Stimulated activated CD4-positive, alpha-beta T cell treated with anti-CD3 and anti-CD28 coated beads, TNF-alpha, amount 100 ng/mL, for 24 hours (primary cell): ENCODE data around the gene DOK1.

Experiments
- DNase-seq, 3 experiments: peaks; one replicate each; pipeline ENCODE4 v3.0.0-alpha.2; 2020; ENCODE audit warnings: low read depth in 3 of 3

DOK1 gene

DNA sequence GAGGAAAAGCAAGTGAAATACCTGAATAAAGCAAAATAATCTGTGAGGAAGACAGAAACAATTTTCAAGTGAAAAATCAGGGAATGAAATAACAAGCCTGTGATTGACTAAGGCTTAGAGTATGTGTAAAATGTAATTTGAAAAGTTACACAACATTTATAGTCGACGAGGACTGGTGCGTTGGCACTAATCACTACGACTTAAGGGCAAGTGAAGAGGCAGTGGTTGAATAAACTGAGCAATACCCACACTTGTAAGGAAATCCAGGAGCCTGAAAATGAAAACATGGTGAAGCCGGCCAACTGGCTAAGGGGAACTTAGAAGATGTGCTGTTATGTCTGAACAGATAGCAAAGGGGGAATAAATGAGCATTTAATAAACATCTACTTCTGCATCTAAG lies 13.4 kb downstream of the DOK1 start:
- DNase-seq, result no peak

DNA sequence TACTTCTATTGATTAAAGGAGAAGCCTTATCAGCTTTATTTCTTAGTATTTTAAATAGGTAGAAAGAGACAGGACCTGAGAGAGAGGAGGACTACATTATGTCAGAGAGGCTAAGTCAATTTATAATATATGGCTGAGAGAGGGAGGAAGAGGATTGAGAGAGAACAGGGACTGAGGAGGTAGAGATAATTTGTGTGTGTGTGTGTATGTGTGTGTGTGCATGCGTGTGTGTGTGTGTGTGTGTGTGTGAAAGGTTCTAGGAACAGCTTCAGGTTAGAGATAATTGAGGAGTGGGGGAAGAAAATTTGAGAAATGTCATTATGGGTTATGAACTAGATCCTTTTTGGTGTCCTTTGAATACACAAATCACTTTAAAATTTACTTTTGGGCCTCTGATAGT lies 15.2 kb downstream of the DOK1 start:
- no peak for DNase-seq

DNA sequence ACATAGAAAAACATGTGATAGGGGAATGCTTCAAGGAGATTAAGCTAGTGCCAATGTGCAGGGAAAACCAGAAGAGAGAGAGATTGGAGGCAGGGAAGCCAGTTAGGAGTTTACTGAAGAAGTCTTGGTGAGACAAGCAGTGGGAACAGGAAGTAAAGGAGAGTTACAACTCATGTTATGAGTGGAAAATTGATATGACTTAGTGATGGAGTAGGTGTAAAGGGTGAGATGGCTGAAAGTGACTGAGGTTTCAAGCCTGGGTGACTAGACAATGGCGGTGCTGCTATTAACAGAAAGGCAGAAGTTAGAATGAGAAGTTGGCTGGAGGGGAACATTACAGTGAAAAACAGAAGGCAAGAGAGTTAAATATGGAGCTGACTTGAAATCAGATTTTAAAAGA lies 16.5 kb downstream of the DOK1 start:
- DNase-seq, result no peak

DNA sequence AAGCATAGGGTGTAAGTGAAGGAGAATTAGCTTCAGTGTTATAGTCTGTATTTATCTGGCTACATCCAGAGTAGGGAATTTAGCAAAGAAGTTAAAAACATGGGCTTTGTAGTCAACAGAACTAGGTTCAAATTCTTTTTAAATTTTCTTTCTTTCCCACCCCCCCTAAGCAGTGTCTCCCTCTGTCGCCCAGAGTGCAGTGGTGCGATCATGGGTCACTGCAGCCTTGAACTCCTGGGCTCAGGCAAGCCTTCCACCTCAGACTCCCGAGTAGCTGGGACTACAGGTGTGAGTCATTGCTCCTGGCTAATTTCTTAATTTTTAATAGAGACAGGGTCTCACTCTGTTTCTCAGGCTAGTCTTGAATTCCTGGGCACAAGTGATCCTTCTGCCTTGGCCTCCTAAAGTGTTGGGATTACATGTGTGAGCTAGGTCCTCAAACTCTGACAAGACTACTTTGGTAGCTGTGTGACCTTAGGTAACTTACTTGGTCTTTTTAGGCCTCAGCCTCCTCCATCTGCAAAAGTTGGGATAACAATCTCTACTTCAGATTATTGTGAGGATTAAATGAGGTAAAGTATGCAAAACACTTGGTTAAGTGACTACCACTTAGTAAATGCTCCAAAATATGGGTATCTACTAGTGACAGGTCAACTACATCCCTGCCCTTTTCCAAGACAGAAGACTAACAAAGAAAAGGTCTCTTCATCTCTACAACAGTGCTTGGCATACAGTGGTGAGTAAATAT lies 17.8 kb downstream of the DOK1 start:
- DNase-seq, result no peak

DNA sequence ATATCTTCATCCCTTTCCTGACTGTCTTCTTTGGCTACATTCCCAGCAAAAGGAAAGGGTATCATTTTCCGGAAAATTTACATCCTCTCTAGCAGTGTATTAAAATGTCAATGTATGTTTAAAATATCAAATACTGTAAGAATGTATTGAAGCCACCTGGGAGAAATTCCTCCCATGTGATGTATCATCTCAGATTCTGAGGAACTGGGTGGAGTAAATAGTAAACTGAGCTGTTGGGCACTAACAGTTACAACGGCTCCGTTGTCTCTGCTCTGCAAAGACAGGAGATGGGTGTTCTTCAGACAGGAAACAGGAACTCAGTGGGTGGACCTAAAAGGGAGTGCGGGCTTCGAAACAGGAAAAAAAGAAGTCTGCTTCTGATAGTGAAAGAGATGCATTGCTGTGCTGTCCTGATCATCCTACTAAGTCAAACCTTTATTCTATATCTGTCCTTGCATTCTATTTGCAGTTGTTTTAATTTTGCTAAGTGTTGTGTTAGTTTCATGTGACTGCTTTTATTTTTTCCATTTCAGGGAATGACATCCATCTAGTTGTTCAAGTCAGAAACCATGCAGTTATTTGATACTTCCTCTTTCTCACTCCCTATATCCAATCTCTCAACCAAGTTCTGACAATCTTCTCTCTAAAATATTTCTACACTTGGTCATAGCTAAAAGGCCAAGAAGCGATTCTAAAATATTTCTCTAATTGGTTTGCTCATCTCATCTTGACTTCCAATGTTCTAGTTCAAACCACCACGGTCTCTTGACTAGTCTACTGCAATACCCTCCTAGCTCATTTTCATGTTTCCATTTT lies 19.4 kb downstream of the DOK1 start:
- no peak for DNase-seq

DNA sequence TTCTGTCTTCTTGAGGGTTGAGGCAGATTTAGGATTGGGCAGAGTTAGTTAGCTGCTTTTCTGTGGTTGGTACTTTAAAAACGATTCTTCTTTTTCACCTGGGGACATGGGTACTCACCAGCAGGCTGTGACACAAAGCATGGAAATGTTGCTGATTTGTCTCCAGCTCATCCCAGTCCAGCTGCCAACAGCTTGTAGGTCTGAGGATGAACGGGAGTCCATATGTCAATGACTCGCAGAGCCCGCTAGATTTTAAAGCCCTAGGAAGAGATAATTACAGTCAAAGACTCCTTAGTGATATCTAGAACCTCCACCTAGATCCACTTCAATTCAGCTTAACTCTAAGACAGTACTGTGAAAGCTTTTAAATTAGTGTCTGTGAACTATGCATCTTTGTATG lies 20.8 kb downstream of the DOK1 start:
- DNase-seq, result no peak

DNA sequence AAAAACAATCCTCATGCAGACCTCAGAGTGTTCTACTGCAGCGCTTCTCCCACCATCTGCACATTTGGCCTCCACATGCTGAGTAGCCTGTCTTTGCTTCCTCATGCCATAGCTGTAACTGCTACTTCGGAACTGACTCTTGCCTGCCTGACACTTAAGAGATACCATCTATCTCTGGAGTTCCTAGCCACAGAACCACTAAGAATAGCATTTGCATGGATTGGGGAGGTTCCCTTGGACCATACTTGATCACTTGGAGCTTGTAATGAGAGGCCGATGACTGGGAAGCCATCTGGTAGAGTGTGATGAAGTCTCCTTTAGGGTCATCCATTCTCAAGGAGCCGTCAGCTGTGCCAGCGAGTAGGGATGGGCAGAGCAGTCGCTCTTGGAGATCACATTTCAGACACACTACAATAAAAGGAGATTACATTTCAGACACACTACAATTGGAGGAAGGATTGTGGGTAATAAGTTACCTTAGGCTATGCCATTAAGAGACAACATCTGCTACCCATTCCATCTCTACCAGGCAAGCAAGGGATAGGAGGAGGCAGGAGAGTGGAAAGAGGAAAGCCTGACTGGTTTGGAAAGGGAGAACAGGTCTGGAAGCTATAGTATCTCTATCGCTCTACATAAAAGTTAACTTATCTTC lies 21.8 kb downstream of the DOK1 start:
- no peak for DNase-seq

DNA sequence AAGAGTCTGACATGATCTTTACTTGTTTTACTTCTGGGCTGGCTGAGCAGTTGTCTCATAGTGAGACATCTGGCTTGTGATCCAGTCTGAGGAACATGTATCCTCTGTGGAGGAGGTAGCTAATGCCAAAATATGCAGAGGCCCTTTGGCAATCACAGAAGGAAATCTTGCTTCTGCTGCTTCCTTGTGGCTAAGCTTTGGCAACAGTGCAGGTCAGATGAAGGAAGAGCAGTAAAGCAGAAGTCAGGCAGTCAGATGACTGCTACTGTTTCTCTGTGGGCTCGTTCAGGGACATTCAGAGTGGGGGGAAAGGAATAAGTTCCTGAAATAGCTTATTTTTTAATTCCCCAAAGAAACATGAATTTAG lies 22.3 kb downstream of the DOK1 start:
- no peak for DNase-seq

DNA sequence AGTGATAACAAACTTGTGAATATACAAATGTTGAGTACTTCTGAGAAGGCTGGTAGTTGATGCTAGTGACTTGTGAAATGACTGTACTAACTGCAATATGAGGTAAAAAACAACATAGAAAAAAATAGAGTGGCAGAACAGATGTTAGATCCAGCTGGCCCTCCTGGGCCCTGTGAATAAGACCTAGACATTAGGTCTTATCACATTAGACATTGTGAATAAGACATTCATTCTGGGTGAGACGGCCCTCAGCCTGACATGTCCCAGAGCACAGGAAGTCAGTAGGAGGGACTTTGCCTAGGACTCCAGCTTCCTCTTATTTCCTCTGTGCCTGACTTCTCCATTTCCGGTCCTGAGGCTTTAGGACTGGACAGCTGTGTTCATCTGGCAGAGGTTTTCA lies 22.9 kb downstream of the DOK1 start:
- DNase-seq, result no peak

DNA sequence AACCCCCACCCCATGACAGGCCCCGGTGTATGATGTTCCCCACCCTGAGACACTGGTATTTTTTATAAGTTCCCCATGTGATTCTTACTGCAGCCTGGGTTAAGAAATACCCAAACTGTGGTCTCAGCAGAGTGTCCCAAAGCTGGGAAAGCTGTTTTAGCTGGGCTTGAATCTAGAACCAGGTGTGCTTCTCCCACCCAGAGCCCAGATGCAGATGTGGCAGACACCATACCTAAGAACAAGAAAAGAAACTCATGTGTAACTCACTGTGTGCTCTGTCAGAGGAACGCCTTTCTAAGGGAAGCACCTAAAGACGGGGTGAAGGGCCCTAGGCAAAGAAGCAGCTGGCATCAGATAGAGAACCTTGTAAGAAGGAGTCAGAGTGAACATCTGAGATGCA lies 23.9 kb downstream of the DOK1 start:
- DNase-seq, result no peak

DNA sequence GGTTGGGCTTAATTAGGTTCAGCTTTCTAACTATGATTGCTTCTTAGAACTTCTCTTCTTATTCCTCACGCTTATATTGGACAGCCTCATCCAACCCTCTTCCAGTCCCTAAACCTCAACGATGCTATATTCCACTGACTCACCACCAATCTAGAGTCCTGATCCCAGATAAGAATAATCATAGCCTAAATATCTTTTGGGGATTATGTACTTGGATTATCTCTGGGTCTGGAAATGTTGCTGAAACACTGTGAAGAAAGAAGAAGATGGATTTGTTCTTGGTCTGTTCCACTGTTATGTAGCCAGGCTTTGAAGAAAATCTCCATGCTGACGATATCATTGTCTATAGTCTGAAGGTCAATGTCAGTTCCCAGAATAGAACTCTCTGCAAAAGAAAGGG lies 26.9 kb downstream of the DOK1 start:
- DNase-seq, result no peak

DNA sequence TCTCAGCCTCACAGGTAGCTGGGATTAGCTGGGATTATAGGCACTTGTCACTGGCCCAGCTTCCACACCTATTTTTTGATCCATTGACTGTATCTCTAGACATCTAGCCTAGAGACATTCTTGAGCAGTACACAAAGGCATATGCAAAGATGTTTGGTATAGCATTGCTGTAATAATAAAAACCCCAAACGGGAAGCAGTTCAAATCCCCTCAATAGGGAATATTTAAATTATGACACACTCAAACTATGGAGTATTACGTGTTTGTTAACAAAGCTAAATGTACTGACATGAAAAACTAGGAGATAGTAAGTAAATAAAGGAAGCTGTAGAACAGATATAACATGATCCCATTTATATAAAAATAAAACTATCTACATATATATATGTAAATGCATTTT lies 27.7 kb downstream of the DOK1 start:
- no peak for DNase-seq

DNA sequence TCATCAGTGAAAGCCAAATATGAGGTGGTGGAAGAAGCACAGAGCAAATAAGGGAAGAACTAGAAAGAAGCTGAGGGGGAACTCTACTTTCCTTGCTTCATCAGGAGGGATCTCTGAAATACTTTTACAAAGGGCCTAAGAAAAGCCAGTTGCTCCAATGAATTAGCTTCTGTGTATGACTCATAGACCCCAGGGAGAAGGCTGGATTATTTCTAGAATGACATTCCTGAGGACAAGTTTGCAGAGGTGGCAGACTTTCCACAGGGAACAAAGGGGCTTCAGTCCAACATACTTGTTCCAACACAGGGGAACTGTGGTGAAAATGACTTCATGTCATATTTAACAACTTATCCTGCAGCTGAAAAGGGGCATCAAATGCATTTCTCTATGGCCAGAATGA lies 29.0 kb downstream of the DOK1 start:
- no peak for DNase-seq

DNA sequence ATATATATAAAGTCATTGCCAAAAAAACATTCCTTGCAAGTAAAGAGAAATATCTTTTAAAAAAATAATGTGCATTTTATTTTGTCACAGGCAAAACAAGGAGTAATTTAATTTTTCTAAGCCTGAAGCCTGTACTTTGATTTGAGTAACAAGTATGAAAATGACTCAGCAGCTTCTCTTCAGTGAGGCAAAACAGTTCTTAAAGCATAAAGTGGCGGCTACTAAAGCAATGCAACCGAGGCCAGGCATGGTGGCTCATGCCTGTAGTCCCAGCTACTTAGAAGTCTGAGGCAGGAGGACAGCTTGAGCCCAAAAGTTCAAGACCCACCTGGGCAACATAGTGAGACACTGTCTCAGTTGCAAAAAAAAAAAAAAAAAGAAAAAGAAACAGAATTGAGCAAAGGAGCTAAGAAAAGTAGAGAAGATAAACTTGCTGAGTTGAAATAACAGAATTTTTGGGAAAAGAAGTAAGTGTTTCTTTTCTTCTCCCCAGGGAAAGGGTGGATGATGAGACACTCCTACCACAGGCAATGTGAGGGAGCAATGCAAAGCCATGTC lies 29.6 kb downstream of the DOK1 start:
- no peak for DNase-seq

DNA sequence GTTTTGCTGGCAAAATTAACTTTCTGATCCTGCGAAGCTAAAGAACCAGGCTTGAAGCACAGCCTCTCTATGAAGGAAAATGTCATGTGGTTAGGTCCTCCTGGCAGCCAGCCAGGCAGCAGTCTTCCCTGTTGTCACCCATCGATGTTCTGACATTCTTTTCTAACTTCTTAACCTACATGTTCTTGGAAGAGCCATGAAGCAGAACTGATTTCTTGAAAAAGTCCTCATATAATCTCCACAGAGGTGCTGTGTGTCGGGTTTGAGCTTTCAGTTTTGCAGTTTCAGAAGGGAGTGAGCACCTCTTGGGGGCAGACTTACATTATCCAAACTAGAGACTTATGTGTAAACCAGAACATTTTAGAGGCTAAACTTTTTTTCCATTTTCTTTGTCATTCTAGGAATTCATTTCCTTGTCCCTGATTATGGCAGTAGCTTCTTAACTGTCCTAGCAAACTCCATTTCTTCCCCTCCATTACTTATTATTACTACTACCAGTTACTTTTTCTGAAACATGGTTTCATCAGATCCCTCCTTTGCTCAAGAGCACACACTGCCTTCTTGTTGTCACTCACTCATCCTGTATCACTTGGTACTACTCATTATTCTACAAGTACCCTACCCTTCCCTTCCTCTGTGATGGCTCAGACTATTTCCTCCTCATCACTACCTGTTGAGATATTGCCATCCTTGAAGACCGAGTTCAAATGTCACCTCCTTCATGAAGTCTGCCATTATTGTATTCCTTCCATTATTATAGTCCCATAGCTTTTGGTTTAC lies 31.1 kb downstream of the DOK1 start:
- no peak for DNase-seq

DNA sequence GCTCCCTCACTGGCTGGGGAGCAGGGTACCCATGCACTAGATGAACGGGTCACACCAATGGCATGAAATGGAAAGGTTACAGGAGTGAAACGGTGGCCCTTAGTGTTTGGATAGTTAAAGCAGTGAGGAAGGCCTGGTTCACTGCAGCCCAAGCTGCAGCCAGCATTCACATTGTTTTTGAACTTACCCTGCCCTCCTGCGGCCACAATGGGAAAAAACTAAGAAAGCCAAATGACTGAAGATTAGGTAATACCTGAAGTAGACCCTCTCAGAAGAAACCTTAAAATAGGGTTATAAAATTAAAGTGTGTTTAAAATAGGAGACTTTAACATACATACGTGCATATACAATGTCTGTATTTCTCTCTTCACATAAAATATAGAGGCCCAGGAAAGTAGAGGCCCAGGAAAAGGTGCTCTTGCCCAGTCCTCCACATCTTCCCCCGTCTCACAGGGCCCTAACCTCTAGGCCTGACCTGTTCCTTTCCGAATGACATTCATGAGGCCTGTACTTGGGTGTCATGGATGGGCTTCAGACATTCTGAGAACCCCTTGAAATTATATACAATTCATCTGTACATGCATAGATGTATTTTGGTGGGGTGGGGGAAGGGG lies 33.3 kb downstream of the DOK1 start:
- peak; percentile 24 to 51 (median 27) for DNase-seq

DNA sequence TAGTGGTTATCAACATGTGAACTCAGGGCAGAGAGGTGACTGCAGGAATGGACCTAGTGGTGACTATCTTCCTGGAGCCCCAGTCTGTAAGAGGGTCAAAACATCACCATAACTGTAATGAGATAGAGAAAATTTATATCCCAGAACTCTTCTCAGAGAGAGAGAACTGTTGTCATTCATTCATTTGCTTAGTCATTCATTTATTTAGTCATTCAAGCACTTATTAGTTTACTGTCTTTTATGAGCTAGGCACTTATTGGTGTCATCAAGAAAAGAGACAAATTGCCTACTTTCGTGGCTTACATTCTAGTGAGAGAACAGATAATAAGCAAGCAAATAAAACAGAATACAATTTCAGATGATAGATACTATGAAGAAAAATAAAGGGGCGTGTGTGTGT lies 34.1 kb downstream of the DOK1 start:
- DNase-seq, result no peak

DNA sequence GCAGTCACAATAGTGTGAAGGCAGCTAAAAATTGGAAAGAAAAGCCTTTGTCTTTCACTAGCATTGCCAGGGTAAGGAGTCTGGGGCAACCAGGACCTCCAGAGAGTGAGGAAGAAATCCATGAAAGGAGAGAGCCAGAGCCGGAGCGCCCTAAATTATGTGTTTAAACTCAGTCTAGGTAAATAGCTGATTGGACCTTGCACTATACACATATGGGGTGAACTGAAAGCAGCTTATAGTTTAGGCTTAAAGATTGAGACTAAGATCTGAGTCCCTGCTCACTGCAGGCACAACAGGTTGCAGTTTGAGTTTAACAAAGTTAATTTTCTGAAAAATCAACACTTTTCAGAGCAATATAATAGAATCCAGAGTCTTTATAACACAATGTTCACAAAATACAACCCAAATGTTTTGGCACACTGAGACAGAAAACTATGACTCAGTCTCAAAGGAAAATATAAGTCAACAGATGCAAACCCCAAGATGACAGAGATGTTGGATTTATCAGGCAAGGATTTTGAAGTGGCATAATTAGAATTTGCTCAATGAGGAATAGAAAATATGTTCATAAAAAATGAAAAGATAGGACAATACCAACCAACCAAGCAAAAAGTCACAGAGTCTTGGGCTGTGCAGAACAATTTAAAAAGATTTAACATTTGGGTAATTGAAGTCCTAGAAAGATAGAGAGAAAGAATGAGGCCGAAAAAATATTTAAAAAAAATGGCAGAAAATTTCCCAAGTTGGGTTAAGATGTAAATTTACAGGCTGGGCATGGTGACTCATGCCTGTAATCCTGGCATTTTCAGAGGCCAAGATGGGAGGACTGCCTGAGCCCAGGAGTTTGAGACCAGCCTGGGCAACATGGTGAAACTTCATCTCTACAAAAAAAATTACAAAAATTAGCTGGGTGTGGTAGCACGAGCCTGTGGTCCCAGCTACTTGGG lies 39.6 kb downstream of the DOK1 start:
- no peak for DNase-seq

DNA sequence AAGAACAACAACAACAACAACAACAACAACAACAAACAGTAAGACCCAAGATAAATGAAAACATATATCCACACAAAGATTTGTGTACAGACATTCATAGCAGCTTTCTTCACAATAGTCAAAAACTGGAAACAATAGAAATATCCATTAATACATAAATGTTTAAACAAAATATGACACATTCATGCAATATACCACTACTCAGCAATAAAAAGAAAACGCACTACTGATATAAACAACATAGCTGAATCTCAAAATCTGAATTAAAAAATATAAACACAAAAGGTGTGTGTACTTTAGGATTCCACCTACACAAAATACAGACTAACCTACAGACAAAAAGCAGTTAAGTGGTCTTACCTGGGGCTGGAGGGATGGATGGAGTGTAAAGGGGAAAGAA lies 42.1 kb downstream of the DOK1 start:
- no peak for DNase-seq

DNA sequence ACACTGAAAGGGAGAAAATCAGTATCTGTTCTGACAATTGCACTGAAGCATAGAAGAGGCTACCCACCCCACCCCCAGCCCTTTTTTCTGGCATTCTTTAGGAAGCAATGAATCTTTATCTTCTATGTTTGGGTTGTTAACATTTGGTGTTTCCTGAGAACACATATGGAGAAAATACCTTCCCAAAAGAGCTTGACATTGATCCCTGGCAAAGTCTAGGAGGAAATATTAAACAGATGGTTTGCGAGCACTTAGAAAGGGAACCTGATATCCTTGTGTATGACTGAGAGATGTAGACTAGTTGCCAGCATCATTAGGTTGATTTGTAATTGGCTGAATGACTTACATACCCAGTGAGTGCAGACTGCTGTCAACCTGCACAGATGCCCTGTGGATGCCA lies 42.9 kb downstream of the DOK1 start:
- DNase-seq, result no peak
